ENCODE data around the gene EIF4E3. TPM values are rescaled to one million over a fixed set of nuclear protein-coding genes. Genes with fewer than 3 reads are reported as not detected.
A peak's percentile ranks its signal among the peaks of the same experiment; 100 is the strongest.

Gene EIF4E3
- total and polyA plus RNA-seq, 5 donors, result 25.0 to 42.5 (median 40.9) TPM

DNA sequence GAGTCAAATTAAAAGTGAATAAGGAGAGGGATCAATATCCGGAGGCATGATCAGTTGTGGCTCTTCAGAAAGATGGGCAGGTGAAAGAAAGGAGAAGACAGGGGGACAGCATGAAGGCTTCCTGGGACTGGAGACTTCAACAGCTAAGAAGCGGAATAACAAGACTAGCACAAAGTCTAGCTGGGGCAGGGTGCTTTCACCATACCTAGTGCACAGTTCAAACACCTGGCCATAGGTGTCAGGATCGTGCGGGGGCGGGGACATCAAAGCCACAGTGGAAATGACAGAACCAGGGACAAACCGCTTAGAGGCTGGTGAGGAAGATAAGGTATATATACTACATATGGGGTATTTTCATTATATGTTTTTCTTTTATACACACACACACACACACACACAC, 75.4 kb downstream of the EIF4E3 start:
- no peak for ATAC-seq
- H3K4me3 ChIP-seq (ENCODE audit: low read length), result no peak overlapping the region
- H3K9me3 ChIP-seq (ENCODE audit: control insufficient read depth, low read length), result no peaks in the 10 kb centered on the region
- peaks cover 2% of the 10 kb centered on the region for H3K4me1 ChIP-seq (ENCODE audit: control insufficient read depth, insufficient read depth, low read length)
- intact Hi-C loops (cut with DNase I), result loop anchor here (10.0 kb wide), 2 partner anchors 1095 to 1105 kb away; no protein-coding TSS in a partner anchor
- H3K27ac ChIP-seq (ENCODE audit: low read length), result no peak overlapping the region
- H3K27me3 ChIP-seq (ENCODE audit: control insufficient read depth, insufficient read depth), result no peaks in the 10 kb centered on the region
- no peak for DNase-seq
- WGBS, result 79% methylated on average over 6 of the region's 6 CpGs

DNA sequence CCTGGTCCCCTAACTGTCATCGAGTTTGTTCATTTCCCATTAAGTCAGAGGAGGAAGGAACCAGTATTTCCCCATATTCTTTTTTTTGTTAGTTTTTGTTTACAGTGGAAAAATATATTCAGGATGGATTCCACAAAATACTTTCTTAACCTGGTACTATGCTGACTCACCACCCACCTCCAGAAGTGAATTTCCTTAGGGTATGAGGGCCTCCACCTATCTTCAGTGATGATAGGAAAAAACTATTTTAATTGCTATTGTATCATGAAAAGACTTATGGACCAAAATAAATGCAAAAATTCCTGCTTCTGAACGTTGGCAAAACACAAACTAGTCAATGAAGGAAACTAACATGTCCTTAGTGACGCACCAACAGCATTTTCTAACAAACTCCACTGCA, 77.5 kb downstream of the EIF4E3 start:
- intact Hi-C loops (cut with DNase I), result loop anchor here in 1 of 4 donors (10.0 kb wide), 1 partner anchor 1093 kb away; no protein-coding TSS in a partner anchor
- Histone ChIP-seq H3K4me1 (ENCODE audit: control insufficient read depth, insufficient read depth, low read length) (peaks cover 2% of the 10 kb centered on the region), H3K9me3 (ENCODE audit: control insufficient read depth, low read length) (no peaks in the 10 kb centered on the region), H3K4me3 (ENCODE audit: low read length) (no peak overlapping the region), H3K27ac (ENCODE audit: low read length) (no peak overlapping the region), H3K27me3 (ENCODE audit: control insufficient read depth, insufficient read depth) (no peaks in the 10 kb centered on the region)
- no peak for DNase-seq
- 58% methylated on average over 3 of the region's 3 CpGs for WGBS
- ATAC-seq, result no peak

DNA sequence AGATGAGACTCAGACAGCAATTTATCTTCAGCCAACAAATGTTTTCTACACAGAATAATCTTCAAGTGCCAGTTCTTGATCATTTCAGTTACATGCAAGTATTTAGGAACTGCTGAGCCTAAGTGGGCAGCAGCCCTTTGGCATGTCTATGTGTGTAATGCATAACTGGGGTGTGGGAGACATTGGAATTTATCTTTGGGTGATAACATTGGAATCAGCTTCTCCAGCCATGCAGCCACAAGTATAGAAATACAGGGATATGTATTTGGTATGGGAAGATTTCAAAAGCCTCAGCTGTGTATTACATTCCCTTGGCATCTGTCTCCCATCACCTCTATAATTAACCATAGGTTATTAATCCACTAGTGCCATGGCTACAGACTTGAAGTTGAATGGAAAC, 78.2 kb downstream of the EIF4E3 start:
- no peak overlapping the region for H3K4me3 ChIP-seq (ENCODE audit: low read length)
- H3K27ac ChIP-seq (ENCODE audit: low read length), result no peak overlapping the region
- intact Hi-C loops (cut with DNase I), result loop anchor here in 1 of 4 donors (10.0 kb wide), 1 partner anchor 1092 kb away; no protein-coding TSS in a partner anchor
- no peak for ATAC-seq
- peaks cover 2% of the 10 kb centered on the region for H3K4me1 ChIP-seq (ENCODE audit: control insufficient read depth, insufficient read depth, low read length)
- no peaks in the 10 kb centered on the region for H3K9me3 ChIP-seq (ENCODE audit: control insufficient read depth, low read length)
- DNase-seq, result no peak
- H3K27me3 ChIP-seq (ENCODE audit: control insufficient read depth, insufficient read depth), result no peaks in the 10 kb centered on the region

DNA sequence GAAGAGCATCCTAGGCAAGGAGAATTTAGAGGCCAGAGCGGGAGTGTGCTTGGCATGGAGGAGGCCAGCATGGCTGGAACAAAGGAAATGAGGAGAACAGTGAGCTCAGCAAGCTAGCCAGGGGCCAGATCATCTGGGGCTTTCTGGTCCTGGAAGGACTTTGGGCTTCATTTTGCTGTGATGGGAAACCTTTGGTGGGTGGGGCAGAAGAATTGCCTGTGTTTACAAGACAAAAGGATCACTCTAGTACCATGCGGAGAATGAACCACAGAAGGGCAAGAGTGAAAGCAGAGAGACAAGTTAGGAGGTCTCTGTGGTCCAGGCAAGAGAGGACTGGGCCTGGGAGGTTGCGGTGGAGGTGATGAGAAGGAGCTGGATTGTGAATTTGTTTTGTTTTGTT, 80.1 kb downstream of the EIF4E3 start:
- no peak for DNase-seq
- Histone ChIP-seq H3K27ac (ENCODE audit: low read length) (no peak overlapping the region), H3K4me3 (ENCODE audit: low read length) (no peak overlapping the region), H3K4me1 (ENCODE audit: control insufficient read depth, insufficient read depth, low read length) (peaks cover 2% of the 10 kb centered on the region), H3K27me3 (ENCODE audit: control insufficient read depth, insufficient read depth) (no peaks in the 10 kb centered on the region), H3K9me3 (ENCODE audit: control insufficient read depth, low read length) (no peaks in the 10 kb centered on the region)
- intact Hi-C loops (cut with DNase I), result loop anchor here in 1 of 4 donors (10.0 kb wide), 1 partner anchor 1090 kb away; no protein-coding TSS in a partner anchor
- 97% methylated on average over 3 of the region's 3 CpGs for whole genome bisulfite sequencing
- no peak for ATAC-seq

DNA sequence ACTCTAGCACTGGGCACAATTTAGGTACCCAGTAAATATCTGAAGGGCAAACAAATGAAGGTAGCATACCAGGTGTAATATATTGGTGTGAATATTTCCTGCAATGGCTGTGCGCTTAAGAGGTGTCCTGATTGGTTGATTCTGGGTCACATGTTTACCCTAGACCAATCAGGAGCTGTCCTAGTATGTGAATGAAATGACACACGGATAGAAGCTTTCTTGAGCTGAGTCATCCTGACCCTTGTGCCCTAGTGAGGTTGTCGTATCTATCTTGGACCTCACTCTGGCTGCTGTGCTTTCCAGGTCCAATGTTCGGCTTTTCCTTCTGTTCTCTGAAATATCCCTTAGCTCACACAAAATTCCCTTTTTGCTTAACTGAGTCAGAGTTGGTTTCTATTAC, 83.5 kb downstream of the EIF4E3 start:
- no peak for ATAC-seq

DNA sequence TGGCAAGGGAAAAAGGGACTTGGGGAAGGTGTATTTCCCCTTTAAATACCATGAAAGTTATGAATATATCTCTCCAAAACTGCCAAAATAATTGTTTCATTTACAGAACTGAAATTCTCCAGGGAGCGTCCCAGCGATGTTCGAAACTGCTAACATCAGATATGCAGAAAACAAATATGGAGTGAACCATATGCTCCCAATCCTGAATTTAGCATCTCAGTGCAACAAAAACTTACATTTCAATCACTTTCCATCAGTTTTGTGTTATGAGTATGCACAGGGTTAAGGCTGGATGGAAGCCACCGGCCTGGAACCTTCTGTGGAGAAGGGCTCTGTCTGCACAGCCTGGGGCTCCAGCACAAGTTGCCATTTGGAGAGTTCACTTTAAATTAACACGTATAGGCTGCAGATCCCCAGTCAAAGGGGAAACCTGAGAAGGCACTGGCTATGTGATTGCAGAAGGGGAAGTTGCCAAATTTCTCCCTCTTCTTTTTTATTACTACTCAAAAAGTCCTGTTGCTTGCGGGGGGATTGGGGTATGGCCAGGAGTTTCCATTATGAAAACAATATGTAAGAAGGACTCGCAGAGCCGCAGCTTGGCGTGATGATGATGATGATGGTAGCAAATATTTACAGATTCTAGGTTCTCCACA, 84.7 kb downstream of the EIF4E3 start:
- 73% methylated on average over 9 of the region's 9 CpGs for WGBS
- Histone ChIP-seq H3K27ac (ENCODE audit: low read length) (no peak overlapping the region), H3K4me3 (ENCODE audit: low read length) (no peak overlapping the region), H3K9me3 (ENCODE audit: control insufficient read depth, low read length) (no peaks in the 10 kb centered on the region), H3K4me1 (ENCODE audit: control insufficient read depth, insufficient read depth, low read length) (no peaks in the 10 kb centered on the region), H3K27me3 (ENCODE audit: control insufficient read depth, insufficient read depth) (no peaks in the 10 kb centered on the region)
- ATAC-seq, result no peak
- no peak for DNase-seq
- intact Hi-C loops (cut with DNase I), result loop anchor here in 1 of 4 donors (10.0 kb wide), 1 partner anchor 1086 kb away; no protein-coding TSS in a partner anchor

More for the DNA sequence above, 83.5 kb downstream of the EIF4E3 start:
- no peaks in the 10 kb centered on the region for H3K27me3 ChIP-seq (ENCODE audit: control insufficient read depth, insufficient read depth)
- H3K4me3 ChIP-seq (ENCODE audit: low read length), result no peak overlapping the region
- no peak overlapping the region for H3K27ac ChIP-seq (ENCODE audit: low read length)
- no peak for DNase-seq
- no peaks in the 10 kb centered on the region for H3K4me1 ChIP-seq (ENCODE audit: control insufficient read depth, insufficient read depth, low read length)
- 94% methylated on average over 4 of the region's 4 CpGs for WGBS
- H3K9me3 ChIP-seq (ENCODE audit: control insufficient read depth, low read length), result no peaks in the 10 kb centered on the region
- intact Hi-C loops (cut with DNase I), result loop anchor here in 1 of 4 donors (10.0 kb wide), 1 partner anchor 1087 kb away; no protein-coding TSS in a partner anchor

DNA sequence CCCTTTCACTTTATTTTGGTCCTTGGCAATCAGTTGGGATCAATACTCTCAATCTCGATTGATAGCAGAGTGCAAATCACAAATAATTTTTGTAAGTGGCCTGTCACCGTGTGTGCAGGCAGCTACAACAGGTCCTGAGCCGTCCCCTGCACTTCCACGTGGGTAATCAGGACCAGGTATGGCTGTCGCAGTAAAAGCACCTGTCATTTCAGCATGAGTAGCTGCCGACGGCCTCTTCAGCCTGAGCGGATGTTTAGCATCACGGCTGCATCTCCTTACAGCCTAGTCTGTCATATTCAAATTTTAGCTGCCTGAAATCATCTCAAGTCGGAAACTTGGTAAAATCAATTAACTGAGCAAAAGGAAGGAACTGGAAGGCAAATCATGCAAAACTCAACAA, 88.7 kb downstream of the EIF4E3 start:
- 88% methylated on average over 10 of the region's 10 CpGs for WGBS
- DNase-seq, result no peak
- ATAC-seq, result no peak
- Histone ChIP-seq H3K27ac (ENCODE audit: low read length) (no peak overlapping the region), H3K4me1 (ENCODE audit: control insufficient read depth, insufficient read depth, low read length) (no peaks in the 10 kb centered on the region), H3K4me3 (ENCODE audit: low read length) (no peak overlapping the region), H3K9me3 (ENCODE audit: control insufficient read depth, low read length) (no peaks in the 10 kb centered on the region), H3K27me3 (ENCODE audit: control insufficient read depth, insufficient read depth) (no peaks in the 10 kb centered on the region)
- intact Hi-C loops (cut with DNase I), result no loop called here

DNA sequence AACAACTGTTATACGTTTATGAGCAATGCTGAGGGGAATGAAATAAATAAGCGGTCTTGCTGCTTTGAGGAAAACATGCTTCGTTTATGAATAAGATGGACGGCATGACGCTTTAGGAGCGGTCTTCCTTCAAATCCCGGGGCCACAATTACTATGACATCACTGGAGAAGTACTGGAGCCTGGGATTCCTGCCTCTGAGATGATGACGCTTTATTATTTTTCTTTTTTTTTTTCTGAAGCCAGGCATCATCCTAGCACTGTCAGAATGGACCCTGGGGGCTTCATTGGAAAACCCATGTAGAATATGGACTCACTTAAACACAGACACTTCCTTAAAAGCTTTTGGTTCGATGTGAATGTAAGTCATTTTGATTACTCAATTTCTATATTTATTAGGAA, 89.2 kb downstream of the EIF4E3 start:
- no peaks in the 10 kb centered on the region for H3K27me3 ChIP-seq (ENCODE audit: control insufficient read depth, insufficient read depth)
- H3K9me3 ChIP-seq (ENCODE audit: control insufficient read depth, low read length), result no peaks in the 10 kb centered on the region
- DNase-seq (no peak), ATAC-seq (no peak)
- no peak overlapping the region for H3K4me3 ChIP-seq (ENCODE audit: low read length)
- H3K4me1 ChIP-seq (ENCODE audit: control insufficient read depth, insufficient read depth, low read length), result no peaks in the 10 kb centered on the region
- 86% methylated on average over 9 of the region's 9 CpGs for WGBS
- intact Hi-C loops (cut with DNase I), result no loop called here
- no peak overlapping the region for H3K27ac ChIP-seq (ENCODE audit: low read length)

DNA sequence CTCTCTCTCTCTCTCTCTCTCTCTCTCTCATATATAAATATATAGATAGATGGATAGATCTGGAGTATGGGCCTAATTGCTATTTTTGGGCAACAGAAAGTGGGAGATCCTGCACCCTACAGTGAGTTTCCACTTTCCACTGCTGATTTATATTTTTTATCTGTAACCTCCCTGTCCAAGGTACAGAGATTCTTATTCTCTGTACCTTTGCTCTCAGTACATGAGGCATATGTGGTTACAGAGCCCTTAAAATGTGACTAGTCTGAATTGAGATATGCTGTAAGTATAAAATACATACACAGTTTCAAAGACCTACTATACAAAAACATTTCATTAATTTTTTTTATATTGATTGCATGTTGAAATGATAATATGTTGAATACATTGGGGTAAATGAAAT, 90.5 kb downstream of the EIF4E3 start:
- DNase-seq (no peak), ATAC-seq (no peak)
- H3K4me3 ChIP-seq (ENCODE audit: low read length), result no peak overlapping the region
- H3K4me1 ChIP-seq (ENCODE audit: control insufficient read depth, insufficient read depth, low read length), result no peaks in the 10 kb centered on the region
- H3K27ac ChIP-seq (ENCODE audit: low read length), result no peak overlapping the region
- intact Hi-C loops (cut with DNase I), result no loop called here
- H3K9me3 ChIP-seq (ENCODE audit: control insufficient read depth, low read length), result no peaks in the 10 kb centered on the region
- H3K27me3 ChIP-seq (ENCODE audit: control insufficient read depth, insufficient read depth), result no peaks in the 10 kb centered on the region

DNA sequence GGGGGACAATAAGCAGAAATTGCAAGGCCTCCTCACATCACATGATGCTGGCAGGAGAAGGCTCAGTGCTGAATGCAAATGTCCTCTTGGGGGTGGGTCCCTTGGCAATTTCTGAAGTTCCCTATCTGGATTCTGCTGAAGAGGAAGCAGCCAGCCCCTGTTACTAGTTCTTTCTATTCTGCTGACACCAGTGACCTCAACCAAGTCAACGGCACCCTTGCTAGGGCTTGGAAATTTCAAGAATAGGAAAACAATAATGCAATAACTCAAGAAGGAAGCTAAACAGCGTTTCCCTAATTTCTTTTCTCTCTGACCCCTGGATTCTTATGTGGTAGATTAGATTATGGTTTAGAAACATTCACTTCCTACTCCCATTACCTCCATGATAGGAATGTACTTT, 95.5 kb downstream of the EIF4E3 start:
- intact Hi-C loops (cut with DNase I), result no loop called here
- 35% methylated on average over 2 of the region's 2 CpGs for WGBS
- Histone ChIP-seq H3K4me1 (ENCODE audit: control insufficient read depth, insufficient read depth, low read length) (no peaks in the 10 kb centered on the region), H3K4me3 (ENCODE audit: low read length) (no peak overlapping the region), H3K27me3 (ENCODE audit: control insufficient read depth, insufficient read depth) (no peaks in the 10 kb centered on the region), H3K27ac (ENCODE audit: low read length) (no peak overlapping the region), H3K9me3 (ENCODE audit: control insufficient read depth, low read length) (no peaks in the 10 kb centered on the region)
- ATAC-seq (peak in 1 of 2 donors; percentile 51), DNase-seq (peak; percentile 23 to 48 (median 47))

DNA sequence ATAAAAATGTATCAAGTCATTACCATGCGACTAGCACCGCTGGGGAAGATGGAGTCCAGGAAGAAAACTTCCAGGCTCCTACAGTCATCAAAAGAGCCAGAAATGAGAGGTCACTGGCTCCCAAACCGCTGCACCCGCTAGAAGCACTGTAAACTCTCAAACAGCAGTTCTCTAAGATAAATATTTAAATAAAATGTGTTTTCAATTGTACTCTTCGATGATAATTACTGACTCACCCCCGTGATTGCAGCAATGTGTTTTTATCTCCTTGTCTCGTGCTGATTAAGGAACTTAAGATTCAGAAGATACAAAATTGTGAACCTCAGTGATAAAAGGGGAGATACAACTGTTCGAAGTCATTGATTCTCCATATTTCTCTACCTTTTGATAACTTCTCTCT, 95.9 kb downstream of the EIF4E3 start:
- intact Hi-C loops (cut with DNase I), result no loop called here
- WGBS, result 65% methylated on average over 8 of the region's 8 CpGs
- DNase-seq (no peak), ATAC-seq (no peak)
- Histone ChIP-seq H3K4me1 (ENCODE audit: control insufficient read depth, insufficient read depth, low read length) (no peaks in the 10 kb centered on the region), H3K9me3 (ENCODE audit: control insufficient read depth, low read length) (no peaks in the 10 kb centered on the region), H3K4me3 (ENCODE audit: low read length) (no peak overlapping the region), H3K27me3 (ENCODE audit: control insufficient read depth, insufficient read depth) (no peaks in the 10 kb centered on the region), H3K27ac (ENCODE audit: low read length) (no peak overlapping the region)

DNA sequence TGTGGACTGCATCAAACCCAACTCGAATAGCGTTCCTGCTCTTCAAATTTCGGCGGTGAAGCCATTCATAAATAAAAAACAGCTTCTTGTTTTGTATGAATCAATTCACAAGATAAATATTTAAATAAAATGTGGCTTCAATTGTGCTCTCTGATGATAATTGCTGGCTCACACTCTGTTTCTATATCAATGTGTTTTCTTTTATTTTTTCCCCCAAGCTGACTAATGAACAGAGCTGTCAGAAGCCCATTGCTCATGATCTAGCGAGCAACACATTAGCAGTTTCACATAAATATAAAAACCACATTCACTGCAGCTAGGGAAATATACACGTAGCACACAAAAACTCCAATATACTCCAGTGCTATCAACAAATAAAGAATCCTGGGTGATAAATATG, 96.7 kb downstream of the EIF4E3 start:
- H3K27me3 ChIP-seq (ENCODE audit: control insufficient read depth, insufficient read depth), result no peaks in the 10 kb centered on the region
- intact Hi-C loops (cut with DNase I), result no loop called here
- no peak for ATAC-seq
- no peak overlapping the region for H3K27ac ChIP-seq (ENCODE audit: low read length)
- WGBS, result 63% methylated on average over 6 of the region's 6 CpGs
- H3K9me3 ChIP-seq (ENCODE audit: control insufficient read depth, low read length), result no peaks in the 10 kb centered on the region
- no peak overlapping the region for H3K4me3 ChIP-seq (ENCODE audit: low read length)
- DNase-seq, result no peak
- H3K4me1 ChIP-seq (ENCODE audit: control insufficient read depth, insufficient read depth, low read length), result no peaks in the 10 kb centered on the region
